HG03159 (cell line): Measurements from ENCODE around the gene LRRC61.
"Not testable (repeated sequence)": the region's sequence is repeated elsewhere in the genome, so short reads cannot be mapped to it uniquely, and the experiment has no call there.

Experiments used
- ATAC-seq: cut with Tn5 transposase; IDR thresholded peaks from one replicate; pipeline ENCODE4 v1.9.1; 2021; ENCODE audit warnings: mild to moderate bottlenecking, moderate library complexity; ENCODE audit not compliant: unreplicated experiment

The LRRC61 gene

DNA sequence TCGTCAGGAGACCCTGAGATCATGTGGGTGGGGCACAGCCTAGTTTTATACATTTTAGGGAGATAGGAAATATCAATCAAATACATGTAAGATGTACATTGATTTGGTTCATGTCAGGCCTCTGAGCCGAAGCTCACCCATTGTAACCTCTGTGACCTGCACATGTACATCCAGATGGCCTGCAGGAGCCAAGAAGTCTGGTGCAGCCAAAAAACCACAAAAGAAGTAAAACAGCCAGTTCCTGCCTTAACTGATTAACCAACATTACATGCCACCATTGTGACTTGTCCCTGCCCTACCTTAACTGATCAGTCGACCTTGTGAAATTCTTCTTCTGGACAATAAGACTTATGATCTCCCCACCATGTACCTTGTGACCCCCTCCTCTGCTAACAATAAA, 16.0 kb upstream of the LRRC61 start:
- no peak for ATAC-seq

DNA sequence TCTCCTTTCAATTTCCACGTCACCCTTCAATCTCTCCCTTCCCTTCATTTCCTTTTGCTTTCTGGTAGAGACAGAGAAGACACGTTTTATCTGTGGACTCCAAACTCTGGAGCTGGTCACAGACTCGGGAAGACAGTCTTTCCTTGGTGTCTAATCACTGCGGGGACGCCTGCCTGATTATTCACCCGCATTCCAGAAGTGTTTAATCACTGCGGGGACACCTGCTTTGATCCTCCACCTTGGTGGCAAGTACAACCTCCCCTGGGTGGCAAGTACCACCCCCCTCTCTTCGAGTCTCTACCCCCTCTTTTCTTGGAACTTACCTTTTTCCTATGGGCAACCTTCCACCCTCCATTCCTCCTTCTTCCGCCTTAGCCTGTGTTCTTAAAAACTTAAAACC, 15.3 kb upstream of the LRRC61 start:
- ATAC-seq, result no peak

DNA sequence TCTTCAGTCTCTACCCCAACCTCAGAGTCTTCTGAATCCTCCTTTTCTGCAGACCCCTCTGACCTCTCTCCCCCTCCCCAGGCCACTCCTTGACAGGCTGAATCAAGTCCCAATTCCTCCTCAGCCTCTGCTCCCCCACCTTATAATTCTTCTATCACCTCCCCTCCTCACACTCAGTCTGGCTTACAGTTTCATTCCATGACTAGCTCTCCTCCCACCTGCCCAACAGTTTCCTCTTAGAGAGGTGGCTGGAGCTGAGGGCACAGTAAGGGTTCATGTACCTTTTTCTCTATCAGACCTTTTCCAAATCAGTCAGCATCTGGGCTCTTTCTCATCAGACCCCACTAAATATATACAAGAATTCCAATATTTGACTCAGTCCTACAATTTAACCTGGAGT, 14.6 kb upstream of the LRRC61 start:
- ATAC-seq, result no peak

DNA sequence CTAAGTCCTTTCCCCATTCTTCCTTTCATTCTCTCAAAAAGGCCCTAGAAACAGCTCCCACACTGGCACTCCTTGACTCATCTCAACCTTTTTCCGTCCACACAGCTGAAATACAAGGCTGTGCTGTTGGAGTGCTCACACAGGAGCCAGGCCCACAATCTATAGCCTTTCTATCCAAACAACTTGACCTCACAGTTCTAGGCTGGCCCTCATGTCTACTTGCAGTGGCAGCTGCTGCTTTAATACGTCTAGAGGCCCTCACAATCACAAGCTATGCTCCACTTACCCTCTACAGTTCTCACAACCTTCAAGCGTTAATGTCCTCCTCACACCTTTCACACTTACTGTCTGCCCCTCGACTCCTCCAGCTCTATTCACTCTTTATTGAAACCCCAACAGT, 12.0 kb upstream of the LRRC61 start:
- ATAC-seq, result no peak

DNA sequence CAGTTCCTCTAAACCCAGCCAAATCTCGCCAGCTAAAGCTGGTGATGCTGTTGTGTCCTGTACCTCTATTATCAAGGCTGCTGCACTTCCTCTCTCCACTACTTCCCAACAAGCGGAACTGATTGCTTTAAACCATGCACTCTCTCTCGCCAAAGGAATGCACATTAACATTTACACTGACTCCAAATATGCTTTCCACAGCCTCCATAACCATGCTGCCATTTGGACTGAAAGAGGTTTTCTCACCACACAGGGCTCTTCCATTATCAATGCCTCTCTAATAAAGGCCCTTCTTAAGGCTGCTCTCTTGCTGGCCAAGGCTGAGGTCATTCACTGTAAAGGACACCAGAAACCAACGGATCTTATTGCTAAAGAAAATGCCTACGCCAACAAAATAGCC, 11.4 kb upstream of the LRRC61 start:
- no peak for ATAC-seq

DNA sequence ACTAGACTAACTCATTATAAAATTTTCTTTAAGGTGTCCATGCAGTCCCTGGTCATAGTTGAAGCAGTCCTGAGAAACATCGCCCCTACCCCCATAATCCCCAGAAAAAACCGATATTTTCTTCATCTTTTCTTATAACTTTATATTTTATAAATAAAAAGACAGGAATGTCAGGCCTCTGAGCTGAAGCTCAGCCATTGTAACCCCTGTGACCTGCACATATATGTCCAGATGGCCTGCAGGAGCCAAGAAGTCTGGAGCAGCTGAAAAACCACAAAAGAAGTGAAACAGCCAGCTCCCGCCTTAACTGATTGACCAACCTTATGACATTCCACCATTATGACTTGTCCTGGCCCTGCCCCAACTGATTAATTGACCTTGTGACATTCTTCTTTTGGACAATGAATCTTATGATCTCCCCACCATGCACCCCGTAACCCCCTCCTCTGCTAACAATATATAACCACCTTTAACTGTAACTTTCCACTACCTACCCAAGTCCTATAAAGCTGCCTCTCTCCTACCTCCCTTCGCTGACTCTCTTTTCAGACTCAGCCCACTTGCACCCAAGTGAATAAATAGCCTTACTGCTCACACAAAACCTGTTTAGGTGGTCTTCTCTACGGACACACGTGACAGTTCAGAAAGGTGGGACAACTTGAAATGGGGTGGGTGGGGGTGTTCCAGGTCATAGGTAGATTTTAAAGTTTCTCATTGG, 10.3 kb upstream of the LRRC61 start:
- ATAC-seq, result not testable (repeated sequence)

DNA sequence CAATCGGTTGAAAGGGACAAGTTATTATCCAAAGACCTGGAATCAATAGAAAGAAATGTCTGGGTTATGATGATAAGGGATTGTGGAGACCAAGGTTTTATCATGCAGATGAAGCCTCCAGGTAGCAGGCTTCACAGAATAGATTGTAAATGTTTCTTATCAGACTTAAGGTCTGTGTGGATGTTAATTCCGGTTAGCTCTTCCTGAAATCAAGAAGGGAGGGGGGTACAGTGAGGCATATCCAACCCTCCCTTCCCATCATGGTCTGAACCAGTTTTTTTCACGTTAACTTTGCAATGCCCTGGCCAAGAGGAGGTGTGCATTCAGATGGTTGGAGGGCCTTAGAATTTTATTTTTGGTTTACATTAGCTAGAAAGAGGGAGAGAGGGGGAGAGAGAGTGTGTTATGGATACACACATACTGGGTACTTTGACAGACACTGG, 9.8 kb upstream of the LRRC61 start:
- ATAC-seq, result no peak

DNA sequence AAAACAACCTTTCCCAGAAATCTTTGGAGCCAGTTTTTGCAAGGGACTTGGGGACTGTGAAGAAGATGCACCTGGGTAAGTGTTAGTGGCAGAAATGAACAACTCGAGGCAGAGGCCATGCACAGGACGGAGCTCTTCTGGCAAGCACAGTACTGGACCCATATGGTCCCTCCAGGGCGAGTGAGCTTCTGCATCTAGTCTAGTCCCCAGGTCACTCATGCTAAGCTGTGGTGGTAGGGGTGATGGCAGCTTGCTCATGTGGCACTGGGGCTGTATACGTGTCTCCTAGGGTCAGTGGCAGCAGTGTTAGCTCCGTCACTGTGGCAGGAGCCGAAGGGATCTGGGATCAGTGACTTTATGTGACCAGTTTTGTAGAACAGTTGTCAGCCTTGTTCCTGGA, 9.3 kb upstream of the LRRC61 start:
- ATAC-seq, result no peak

DNA sequence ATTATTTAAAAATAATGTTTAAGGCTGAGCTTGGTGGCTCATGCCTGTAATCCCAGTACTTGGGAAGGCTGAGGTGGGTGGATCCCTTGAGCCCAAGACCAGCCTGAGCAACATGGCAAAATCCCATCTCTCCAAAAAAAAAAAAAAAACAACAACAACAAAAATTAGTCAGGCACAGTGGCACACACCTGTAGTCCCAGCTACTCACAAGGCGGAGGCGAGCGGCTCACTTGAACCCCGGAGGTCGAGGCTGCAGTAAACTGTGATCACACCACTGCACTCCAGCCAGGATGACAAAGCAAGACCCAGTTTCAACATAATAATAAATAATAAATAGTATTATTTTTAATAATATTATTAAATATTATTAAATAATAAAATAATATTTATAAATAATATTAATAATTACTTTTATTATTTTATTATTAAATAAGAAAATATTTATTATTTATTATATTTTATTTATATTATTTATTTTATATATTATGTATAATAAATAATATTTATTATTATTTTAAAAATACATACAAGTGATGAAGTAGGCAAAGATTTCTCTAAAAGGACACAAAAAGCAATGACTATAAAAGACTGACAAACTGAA, 8.4 kb upstream of the LRRC61 start:
- ATAC-seq, result no peak

DNA sequence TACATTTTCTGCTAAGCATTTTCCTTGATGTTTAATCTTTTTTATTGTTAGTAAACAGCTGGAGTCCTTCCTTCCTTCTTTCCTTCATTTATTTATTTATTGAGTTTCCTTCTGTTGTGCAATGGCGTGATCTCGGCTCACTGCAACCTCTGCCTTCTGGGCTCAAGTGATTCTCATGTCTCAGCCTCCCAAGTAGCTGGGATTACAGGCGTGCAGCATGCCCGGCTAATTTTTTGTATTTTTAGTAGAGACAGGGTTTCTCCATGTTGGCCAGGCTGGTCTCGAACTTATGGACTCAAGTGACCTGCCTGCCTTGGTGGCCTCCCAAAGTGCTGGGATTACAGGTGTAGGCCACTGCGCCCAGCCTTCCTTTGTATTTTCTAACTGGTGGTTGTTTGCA, 6.2 kb upstream of the LRRC61 start:
- ATAC-seq, result not testable (repeated sequence)

DNA sequence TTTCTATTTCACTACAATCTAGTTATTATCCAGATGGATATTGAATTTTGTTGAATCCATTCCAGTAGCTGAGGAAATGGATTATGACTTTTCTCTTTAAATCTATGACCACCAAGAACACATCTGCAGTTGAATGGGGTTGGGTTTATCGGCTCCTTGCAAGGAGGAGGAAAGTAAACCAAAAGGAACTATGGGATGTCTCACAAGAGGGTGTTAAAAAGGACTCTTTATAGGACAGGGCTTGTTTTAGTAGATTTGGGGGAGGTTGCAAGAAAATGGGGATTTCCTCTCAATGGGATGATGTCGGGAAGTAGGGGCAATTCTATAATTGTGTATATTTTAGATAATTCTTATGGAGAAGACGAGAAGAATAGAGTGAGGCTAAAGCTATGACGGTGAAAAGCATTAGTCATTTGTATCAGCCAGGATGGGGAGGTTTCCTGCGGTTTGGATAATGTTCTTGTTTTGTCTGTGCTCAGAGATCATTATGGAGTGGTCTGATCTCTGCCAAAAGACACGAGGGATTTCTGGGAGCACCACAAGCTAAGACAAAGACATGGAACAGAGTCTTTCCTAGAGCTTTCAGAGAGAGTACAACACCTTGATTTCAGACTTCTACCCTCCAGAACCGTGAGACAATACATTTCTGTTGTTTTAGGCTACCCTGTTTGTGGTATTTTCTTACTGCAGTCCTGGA, 5.3 kb upstream of the LRRC61 start:
- ATAC-seq, result no peak

DNA sequence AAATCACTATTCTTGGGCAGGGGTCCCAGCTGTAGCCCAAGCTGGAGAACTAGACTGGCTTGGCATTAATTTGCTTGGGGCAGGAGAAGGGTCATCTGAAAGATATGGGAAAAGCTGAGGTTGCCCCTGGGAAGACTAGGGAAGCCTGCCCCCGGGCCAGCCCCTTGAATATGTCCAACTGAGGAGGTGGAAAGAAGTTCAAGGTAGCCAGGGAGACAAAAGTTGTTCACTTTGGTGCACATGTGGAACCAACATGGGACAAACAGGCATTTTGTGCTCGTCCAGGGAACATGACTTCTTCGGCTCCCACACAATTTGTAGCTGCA, 1.4 kb upstream of the LRRC61 start:
- ATAC-seq, result no peak

DNA sequence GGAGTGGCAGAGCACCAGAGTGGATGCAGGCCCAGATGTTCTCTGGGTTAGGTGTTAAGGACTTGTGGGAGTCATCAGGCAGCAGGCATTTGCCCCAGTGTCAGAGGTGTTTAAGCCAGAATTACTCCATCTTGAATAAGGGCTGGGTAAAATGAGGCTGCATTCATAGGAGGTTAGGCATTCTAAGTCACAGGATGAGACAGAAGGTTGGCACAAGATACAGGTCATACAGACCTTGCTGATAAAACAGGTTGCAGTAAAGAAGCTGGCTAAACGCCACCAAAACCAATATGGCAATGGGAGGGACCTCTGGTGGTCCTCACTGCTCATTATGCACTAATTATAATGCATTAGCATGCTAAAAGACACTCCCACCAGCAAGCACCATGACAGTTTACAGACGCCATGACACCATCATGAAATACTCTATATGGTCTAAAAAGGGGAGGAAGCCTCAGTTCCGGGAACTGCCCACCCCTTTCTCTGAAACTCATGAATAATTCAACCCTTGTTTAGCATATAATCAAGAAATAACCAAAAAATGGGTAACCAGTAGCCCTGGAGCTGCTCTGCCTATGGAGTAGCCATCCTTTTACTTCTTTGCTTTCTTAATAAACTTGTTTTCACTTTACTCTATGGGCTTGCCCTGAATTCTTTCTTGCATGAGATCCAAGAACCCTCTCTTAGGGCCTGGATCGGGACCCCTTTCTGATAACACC, 882 bp upstream of the LRRC61 start:
- peak; percentile 41 for ATAC-seq

DNA sequence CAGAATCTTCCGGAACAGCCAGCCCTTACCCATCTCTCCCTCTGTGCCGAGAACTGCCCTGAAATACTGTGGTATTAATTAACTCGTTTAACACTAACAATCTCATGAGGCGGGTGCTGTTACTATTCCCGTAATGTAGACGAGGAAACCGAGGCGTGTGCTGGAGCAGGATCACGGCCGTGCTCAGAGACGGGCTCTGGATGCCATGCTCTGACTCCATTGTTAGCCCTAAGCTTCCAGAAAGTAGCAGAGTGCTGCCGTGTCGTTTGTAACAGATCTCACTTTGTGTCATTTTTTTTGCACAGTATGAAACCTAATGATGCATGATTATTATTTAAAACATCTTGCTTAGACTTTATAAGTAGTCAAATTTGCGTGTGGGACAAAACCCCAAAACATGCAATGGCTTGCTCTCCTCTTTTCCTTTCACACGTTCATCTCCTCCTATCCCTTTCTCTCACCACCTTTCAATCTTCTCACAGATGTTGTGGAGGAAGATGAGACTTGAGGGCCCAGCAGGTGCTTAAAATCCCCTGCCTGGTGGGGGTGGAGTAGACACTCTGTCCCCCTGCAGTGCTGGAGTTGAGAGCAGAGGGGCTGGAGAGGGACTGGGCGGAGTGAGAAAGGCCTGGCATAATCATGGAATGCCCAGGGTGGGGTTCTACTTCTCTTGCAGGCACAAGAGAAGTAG, 672 bp downstream of the LRRC61 start:
- peak; percentile 26 for ATAC-seq

DNA sequence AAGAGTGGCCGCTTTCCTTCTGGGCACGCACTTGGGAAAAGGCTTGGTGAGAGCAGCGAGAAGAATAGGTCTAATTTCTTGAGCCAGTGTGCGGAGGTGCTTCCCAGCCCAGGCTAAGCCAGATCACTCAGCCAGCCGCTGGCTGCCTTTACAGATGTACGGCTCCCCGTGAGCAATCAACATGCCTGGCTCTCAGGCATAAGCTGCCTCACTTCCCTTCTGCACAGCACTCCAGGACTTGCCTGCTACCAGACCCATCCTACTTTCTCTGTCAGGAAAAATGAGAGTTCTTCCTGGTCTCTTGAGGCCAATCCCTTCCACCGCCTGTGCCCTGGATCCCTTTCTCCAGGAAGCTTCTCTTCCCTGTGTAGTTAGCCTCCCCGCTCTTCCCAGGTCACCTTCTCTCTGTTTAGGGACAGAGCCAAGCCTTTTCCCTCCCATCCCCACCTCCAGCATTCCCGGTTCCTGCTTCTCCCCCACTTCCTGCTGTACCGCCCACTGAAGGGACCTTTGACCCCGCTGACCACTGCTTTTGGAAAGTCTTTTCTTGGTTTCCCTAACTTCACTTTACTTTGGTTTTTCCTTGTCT, 1.3 kb downstream of the LRRC61 start:
- ATAC-seq, result no peak

DNA sequence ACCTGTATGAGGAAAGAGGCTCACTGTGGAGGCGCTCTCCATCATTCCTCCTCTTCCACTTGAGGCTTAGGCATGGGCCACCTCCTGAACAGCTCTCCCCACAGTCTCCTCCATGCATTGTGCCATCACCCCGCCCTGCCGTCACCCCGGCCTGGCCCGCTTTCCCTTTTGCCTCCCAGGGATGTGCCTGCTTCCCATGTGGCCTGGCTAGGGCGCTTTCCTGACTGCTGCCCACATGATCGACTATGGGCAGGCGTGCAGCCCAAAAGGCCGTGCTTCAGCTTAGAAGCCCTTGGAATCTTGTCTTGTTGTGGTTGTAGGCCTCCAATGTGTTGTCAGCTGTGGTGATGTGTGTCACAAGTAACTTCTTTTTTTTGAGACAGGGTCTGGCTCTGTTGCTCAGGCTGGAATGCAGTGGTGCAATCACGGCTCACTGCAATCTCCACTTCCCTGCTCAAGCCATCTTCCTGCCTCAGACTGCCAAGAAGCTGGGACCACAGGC, 2.0 kb downstream of the LRRC61 start:
- no peak for ATAC-seq

DNA sequence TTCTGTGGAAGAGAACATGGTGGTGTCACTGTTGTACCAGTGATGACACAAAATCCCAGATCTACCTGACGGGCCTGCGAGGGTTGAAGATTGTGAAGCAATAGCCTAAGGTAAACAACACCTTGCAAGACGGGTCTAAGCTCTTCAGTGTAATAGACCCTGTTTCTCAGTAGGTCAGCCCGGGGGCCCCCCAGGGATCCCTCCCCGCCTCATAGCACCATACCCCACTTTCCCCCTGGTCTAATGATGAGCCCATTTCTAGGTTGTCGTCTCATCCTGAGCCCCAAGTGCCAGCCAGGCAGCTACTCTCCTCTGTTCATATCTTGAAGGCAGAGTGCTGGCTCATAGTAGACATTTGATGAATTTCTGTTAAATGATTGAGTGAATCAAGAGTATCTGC, 2.7 kb downstream of the LRRC61 start:
- no peak for ATAC-seq

DNA sequence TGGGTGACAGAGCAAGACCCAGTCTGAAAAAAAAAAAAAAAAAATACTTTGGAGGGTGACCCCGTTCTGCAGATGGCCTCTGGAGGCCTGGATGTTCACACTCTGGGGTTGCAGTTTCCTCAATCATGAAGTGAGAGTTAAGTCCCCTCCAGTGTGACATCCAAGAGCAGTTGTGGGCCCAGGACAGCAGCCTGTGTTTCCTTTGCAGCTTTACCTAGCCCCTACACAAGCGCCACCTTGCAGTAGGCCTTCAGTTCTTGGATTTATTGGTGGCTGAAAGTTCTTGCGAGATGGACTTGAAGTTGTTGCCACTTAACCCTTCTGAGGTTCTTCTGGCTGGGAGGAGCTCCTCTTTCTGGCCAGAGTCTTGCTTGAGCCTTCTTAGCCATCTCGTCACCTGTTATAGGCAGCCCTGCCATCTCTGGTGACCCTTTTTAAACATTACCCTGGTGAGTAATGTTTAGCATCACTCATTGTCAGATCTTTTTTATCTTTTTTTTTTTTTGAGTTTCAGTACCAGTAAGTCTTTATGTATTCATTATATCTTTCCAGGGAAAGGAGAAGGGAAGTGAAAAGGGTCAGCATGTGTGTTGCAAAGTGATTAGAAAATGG, 3.6 kb downstream of the LRRC61 start:
- ATAC-seq, result no peak

DNA sequence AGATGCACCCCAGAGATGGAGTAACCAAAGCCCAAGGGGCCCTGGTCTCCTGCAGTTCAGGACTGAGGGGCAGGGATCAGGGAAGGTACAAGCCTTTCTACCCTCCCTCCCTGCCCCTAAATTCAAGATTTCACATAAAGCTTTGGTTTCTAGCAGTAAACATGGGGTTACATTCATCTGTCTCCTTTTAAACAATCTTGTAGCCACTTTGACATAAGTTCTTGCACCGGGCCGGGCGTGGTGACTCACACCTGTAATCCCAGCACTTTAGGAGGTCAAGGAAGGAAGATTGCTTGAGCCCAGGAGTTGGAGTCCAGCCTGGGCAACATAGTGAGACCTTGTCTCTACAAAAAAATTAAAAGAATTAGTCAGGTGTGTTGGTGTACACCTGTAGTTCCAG, 4.2 kb downstream of the LRRC61 start:
- no peak for ATAC-seq
